ENCODE results near the gene NKD1. TPM values are rescaled to one million over a fixed set of nuclear protein-coding genes. Genes with fewer than 3 reads are reported as not detected.
A peak's percentile ranks its signal among the peaks of the same experiment; 100 is the strongest.
"Not testable (repeated sequence)": the region's sequence is repeated elsewhere in the genome, so short reads cannot be mapped to it uniquely, and the experiment has no call there.

The NKD1 gene
- total and polyA plus RNA-seq, 3 experiments from 2014 or later = 0.45 to 1.5 (median 1.2) TPM

- H3K9me3 ChIP-seq (ENCODE audit: low read length) = no peaks in the 10 kb centered on the region
- H3K27me3 ChIP-seq (ENCODE audit: insufficient read depth, low read length, poor library complexity, severe bottlenecking) = no peaks in the 10 kb centered on the region
- POLR2A ChIA-PET = interaction anchor here (1.0 kb wide), 1 partner anchor 13 kb away, joined by 4 read pairs; no protein-coding TSS in a partner anchor
- no peaks in the 10 kb centered on the region for H3K4me1 ChIP-seq (ENCODE audit: insufficient read depth, low read length)
- no peak overlapping the region for H3K27ac ChIP-seq (ENCODE audit: low read depth, low read length)
- CTCF ChIA-PET = interaction anchor here (1.2 kb wide), 1 partner anchor 44 kb away, joined by 3 read pairs; no protein-coding TSS in a partner anchor
- H3K36me3 Mint-ChIP-seq = peaks cover 0 to 2% (median 2%) of the 10 kb centered on the region in 3 donors
- H3K4me3 Mint-ChIP-seq = no peak overlapping the region
- H3K36me3 ChIP-seq (ENCODE audit: insufficient read depth, low read length) = no peaks in the 10 kb centered on the region
- no peak for DNase-seq
- H3K4me1 Mint-ChIP-seq = no peaks in the 10 kb centered on the region
- H3K27ac Mint-ChIP-seq = no peak overlapping the region
- no peak overlapping the region for H3K4me3 ChIP-seq (ENCODE audit: low read length)
- H3K27me3 Mint-ChIP-seq = no peaks in the 10 kb centered on the region
- no peaks in the 10 kb centered on the region for H3K9me3 Mint-ChIP-seq
Observed at GRCh38 chr16:50575743-50576142, 27.5 kb downstream of the NKD1 start.

GRCh38 chr16:50576403-50577113, 28.4 kb downstream of the NKD1 start:
- no peak for DNase-seq
- H3K27ac Mint-ChIP-seq = no peak overlapping the region
- no peaks in the 10 kb centered on the region for H3K27me3 Mint-ChIP-seq
- CTCF ChIA-PET = interaction anchor here (1.2 kb wide), 2 partner anchors 38 to 45 kb away, joined by 3 read pairs; no protein-coding TSS in a partner anchor
- Histone ChIP-seq H3K36me3 (ENCODE audit: insufficient read depth, low read length) (no peaks in the 10 kb centered on the region), H3K4me3 (ENCODE audit: low read length) (no peak overlapping the region), H3K27me3 (ENCODE audit: insufficient read depth, low read length, poor library complexity, severe bottlenecking) (no peaks in the 10 kb centered on the region), H3K9me3 (ENCODE audit: low read length) (no peaks in the 10 kb centered on the region), H3K27ac (ENCODE audit: low read depth, low read length) (no peak overlapping the region), H3K4me1 (ENCODE audit: insufficient read depth, low read length) (no peaks in the 10 kb centered on the region)
- peaks cover 0 to 2% (median 2%) of the 10 kb centered on the region in 3 donors for H3K36me3 Mint-ChIP-seq
- H3K9me3 Mint-ChIP-seq = no peaks in the 10 kb centered on the region
- no peak overlapping the region for H3K4me3 Mint-ChIP-seq
- H3K4me1 Mint-ChIP-seq = peaks cover 0 to under 1% (median 0%) of the 10 kb centered on the region in 3 donors
- POLR2A ChIA-PET = interaction anchor here (1.0 kb wide), 1 partner anchor 12 kb away, joined by 4 read pairs; no protein-coding TSS in a partner anchor

GRCh38 chr16:50578137-50578536, 29.9 kb downstream of the NKD1 start:
- CTCF ChIA-PET = no interaction called here
- no peaks in the 10 kb centered on the region for H3K9me3 Mint-ChIP-seq

GRCh38 chr16:50579373-50579772, 31.2 kb downstream of the NKD1 start:
- peak overlapping the region in 1 of 8 donors; percentile 92 for H3K27ac Mint-ChIP-seq
- H3K4me3 Mint-ChIP-seq; H3K27me3 Mint-ChIP-seq; H3K36me3 Mint-ChIP-seq; H3K4me1 ChIP-seq (ENCODE audit: insufficient read depth, low read length); DNase-seq; H3K36me3 ChIP-seq (ENCODE audit: insufficient read depth, low read length); CTCF ChIA-PET; POLR2A ChIA-PET; H3K27ac ChIP-seq (ENCODE audit: low read depth, low read length); H3K27me3 ChIP-seq (ENCODE audit: insufficient read depth, low read length, poor library complexity, severe bottlenecking); H3K9me3 Mint-ChIP-seq; H3K4me3 ChIP-seq (ENCODE audit: low read length); H3K9me3 ChIP-seq (ENCODE audit: low read length): not testable (repeated sequence)
- H3K4me1 Mint-ChIP-seq = peaks cover 3 to 15% (median 8%) of the 10 kb centered on the region in 3 donors

More at GRCh38 chr16:50578137-50578536, 29.9 kb downstream of the NKD1 start:
- no peak overlapping the region for H3K27ac Mint-ChIP-seq
- Histone ChIP-seq H3K27me3 (ENCODE audit: insufficient read depth, low read length, poor library complexity, severe bottlenecking) (no peaks in the 10 kb centered on the region), H3K36me3 (ENCODE audit: insufficient read depth, low read length) (no peaks in the 10 kb centered on the region), H3K4me1 (ENCODE audit: insufficient read depth, low read length) (no peaks in the 10 kb centered on the region), H3K4me3 (ENCODE audit: low read length) (no peak overlapping the region), H3K27ac (ENCODE audit: low read depth, low read length) (no peak overlapping the region), H3K9me3 (ENCODE audit: low read length) (no peaks in the 10 kb centered on the region)
- peaks cover 0 to 2% of the 10 kb centered on the region in 2 donors for H3K27me3 Mint-ChIP-seq
- H3K4me1 Mint-ChIP-seq = peaks cover 0 to 6% (median 0%) of the 10 kb centered on the region in 3 donors
- no peak overlapping the region for H3K4me3 Mint-ChIP-seq
- POLR2A ChIA-PET = no interaction called here
- peaks cover 0 to 5% (median 0%) of the 10 kb centered on the region in 3 donors for H3K36me3 Mint-ChIP-seq
- DNase-seq = no peak

GRCh38 chr16:50580180-50580798, 32.1 kb downstream of the NKD1 start:
- no peak overlapping the region for H3K27ac Mint-ChIP-seq
- peaks cover 7% of the 10 kb centered on the region for H3K4me1 ChIP-seq (ENCODE audit: insufficient read depth, low read length)
- H3K27ac ChIP-seq (ENCODE audit: low read depth, low read length) = no peak overlapping the region
- H3K36me3 Mint-ChIP-seq = peaks cover 0 to 5% (median 0%) of the 10 kb centered on the region in 3 donors
- no peaks in the 10 kb centered on the region for H3K9me3 ChIP-seq (ENCODE audit: low read length)
- CTCF ChIA-PET = interaction anchor here (1.2 kb wide), 1 partner anchor 12 kb away, joined by 3 read pairs; no protein-coding TSS in a partner anchor
- H3K4me3 ChIP-seq (ENCODE audit: low read length) = no peak overlapping the region
- DNase-seq = no peak
- H3K36me3 ChIP-seq (ENCODE audit: insufficient read depth, low read length) = no peaks in the 10 kb centered on the region
- H3K4me1 Mint-ChIP-seq = peaks cover 3 to 15% (median 8%) of the 10 kb centered on the region in 3 donors
- H3K9me3 Mint-ChIP-seq = no peaks in the 10 kb centered on the region
- POLR2A ChIA-PET = no interaction called here
- H3K27me3 ChIP-seq (ENCODE audit: insufficient read depth, low read length, poor library complexity, severe bottlenecking) = no peaks in the 10 kb centered on the region
- peak overlapping the region in 1 of 7 donors; percentile 4 for H3K4me3 Mint-ChIP-seq
- peaks cover 0 to 2% of the 10 kb centered on the region in 2 donors for H3K27me3 Mint-ChIP-seq

GRCh38 chr16:50581845-50582244, 33.6 kb downstream of the NKD1 start:
- Histone ChIP-seq H3K36me3 (ENCODE audit: insufficient read depth, low read length) (no peaks in the 10 kb centered on the region), H3K27ac (ENCODE audit: low read depth, low read length) (no peak overlapping the region), H3K4me3 (ENCODE audit: low read length) (no peak overlapping the region), H3K27me3 (ENCODE audit: insufficient read depth, low read length, poor library complexity, severe bottlenecking) (no peaks in the 10 kb centered on the region), H3K9me3 (ENCODE audit: low read length) (no peaks in the 10 kb centered on the region), H3K4me1 (ENCODE audit: insufficient read depth, low read length) (peaks cover 7% of the 10 kb centered on the region)
- H3K4me1 Mint-ChIP-seq = peaks cover 3 to 15% (median 8%) of the 10 kb centered on the region in 3 donors
- no peak overlapping the region for H3K4me3 Mint-ChIP-seq
- POLR2A ChIA-PET = no interaction called here
- peaks cover 0 to 5% (median 0%) of the 10 kb centered on the region in 3 donors for H3K36me3 Mint-ChIP-seq
- no peak for DNase-seq
- CTCF ChIA-PET = no interaction called here
- no peaks in the 10 kb centered on the region for H3K9me3 Mint-ChIP-seq
- peak overlapping the region in 1 of 8 donors; percentile 27 for H3K27ac Mint-ChIP-seq
- peaks cover 0 to 2% of the 10 kb centered on the region in 2 donors for H3K27me3 Mint-ChIP-seq

- Mint-ChIP-seq H3K27me3 (peaks cover 0 to 2% of the 10 kb centered on the region in 2 donors), H3K4me1 (peaks cover 3 to 15% (median 8%) of the 10 kb centered on the region in 3 donors), H3K9me3 (peaks cover 0 to 4% (median 0%) of the 10 kb centered on the region in 5 donors), H3K4me3 (no peak overlapping the region), H3K27ac (no peak overlapping the region), H3K36me3 (peaks cover 0 to 5% (median 0%) of the 10 kb centered on the region in 3 donors)
- Histone ChIP-seq H3K4me3 (ENCODE audit: low read length) (no peak overlapping the region), H3K4me1 (ENCODE audit: insufficient read depth, low read length) (peaks cover 8% of the 10 kb centered on the region), H3K27ac (ENCODE audit: low read depth, low read length) (no peak overlapping the region), H3K9me3 (ENCODE audit: low read length) (no peaks in the 10 kb centered on the region), H3K36me3 (ENCODE audit: insufficient read depth, low read length) (no peaks in the 10 kb centered on the region), H3K27me3 (ENCODE audit: insufficient read depth, low read length, poor library complexity, severe bottlenecking) (no peaks in the 10 kb centered on the region)
- no peak for DNase-seq
- ChIA-PET POLR2A (no interaction called here), CTCF (interaction anchor here (1.0 kb wide), 1 partner anchor 133 kb away, joined by 3 read pairs; no protein-coding TSS in a partner anchor)
Observed at GRCh38 chr16:50583211-50583610, 35.0 kb downstream of the NKD1 start.

Data from CD8-positive, alpha-beta memory T cell (primary cell).